ENCODE data around the gene OCA2. TPM values are rescaled to one million over a fixed set of nuclear protein-coding genes. Genes with fewer than 3 reads are reported as not detected.

Gene OCA2
- total RNA-seq, 1 experiment from 2014 or later: 0.13 TPM

GRCh38 chr15:28001641-28002040 lies 97.5 kb downstream of the OCA2 start:
- in situ Hi-C loops (cut with HindIII; ENCODE audit: low pct_unique_long_range_greater_than_20kb, low sequenced_read_pairs): no loop called here
- ATAC-seq: no peak

GRCh38 chr15:27993996-27994780 lies 104.9 kb downstream of the OCA2 start:
- ATAC-seq: no peak
- Histone ChIP-seq H3K9me3 (ENCODE audit: control insufficient read depth, insufficient read depth, low read depth, low read length) (no peaks in the 10 kb centered on the region), H3K27ac (ENCODE audit: low read length) (no peak overlapping the region), H3K4me1 (ENCODE audit: control insufficient read depth, insufficient read depth, low read length) (no peaks in the 10 kb centered on the region), H3K4me3 (ENCODE audit: low read depth in 2 of 2, low read length in 2 of 2) (no peak overlapping the region), H3K27me3 (ENCODE audit: control insufficient read depth, insufficient read depth, low read length) (no peaks in the 10 kb centered on the region), H3K36me3 (ENCODE audit: control insufficient read depth, insufficient read depth, low read length) (no peaks in the 10 kb centered on the region)
- in situ Hi-C loops (cut with HindIII; ENCODE audit: low pct_unique_long_range_greater_than_20kb, low sequenced_read_pairs) (no loop called here), intact Hi-C loops (cut with micrococcal nuclease; ENCODE audit: unreplicated experiment) (no loop called here)
- DNase-seq (ENCODE audit: low read depth, low spot score): no peak
- ChIA-PET CTCF (no interaction called here), POLR2A (no interaction called here)
- no TSS peak for BruUV-seq (replicated peaks)
- TF ChIP-seq CTCF (IDR thresholded peaks at IDR 0.05): no peak
- TF ChIP-seq REST (IDR thresholded peaks at IDR 0.05; ENCODE audit: insufficient read depth in 1 of 2, low read depth in 2 of 2, low read length in 1 of 2): no peak
- no peak for TF ChIP-seq POLR2AphosphoS5 (IDR thresholded peaks at IDR 0.05; ENCODE audit: low read depth, low read length)
- no peak for TF ChIP-seq TCF7L2 (IDR thresholded peaks at IDR 0.05; ENCODE audit: low read depth, low read length)
- no peak for TF ChIP-seq SIN3A (IDR thresholded peaks at IDR 0.05; ENCODE audit: borderline replicate concordance, insufficient read depth, low read depth, low read length)

More at GRCh38 chr15:28001641-28002040, 97.5 kb downstream of the OCA2 start:
- POLR2A ChIA-PET: no interaction called here
- intact Hi-C loops (cut with micrococcal nuclease; ENCODE audit: unreplicated experiment): no loop called here
- Histone ChIP-seq H3K27ac (ENCODE audit: low read length) (no peak overlapping the region), H3K27me3 (ENCODE audit: control insufficient read depth, insufficient read depth, low read length) (no peaks in the 10 kb centered on the region), H3K4me3 (ENCODE audit: low read depth in 2 of 2, low read length in 2 of 2) (no peak overlapping the region), H3K4me1 (ENCODE audit: control insufficient read depth, insufficient read depth, low read length) (no peaks in the 10 kb centered on the region), H3K36me3 (ENCODE audit: control insufficient read depth, insufficient read depth, low read length) (no peaks in the 10 kb centered on the region), H3K9me3 (ENCODE audit: control insufficient read depth, insufficient read depth, low read depth, low read length) (no peaks in the 10 kb centered on the region)
- BruUV-seq (replicated peaks): no TSS peak
- no peak for TF ChIP-seq REST (IDR thresholded peaks at IDR 0.05; ENCODE audit: insufficient read depth in 1 of 2, low read depth in 2 of 2, low read length in 1 of 2)
- TF ChIP-seq POLR2AphosphoS5 (IDR thresholded peaks at IDR 0.05; ENCODE audit: low read depth, low read length): no peak
- TF ChIP-seq CTCF (IDR thresholded peaks at IDR 0.05): no peak
- CTCF ChIA-PET: no interaction called here
- no peak for DNase-seq (ENCODE audit: low read depth, low spot score)

All from Panc1 (cell line).